Stimulated activated CD4-positive, alpha-beta T cell treated with anti-CD3 and anti-CD28 coated beads, Interleukin-1b, Interleukin-23, amount 100 ng/mL, for 4 hours (primary cell): ENCODE data around the gene CSRP1.
"Not testable (repeated sequence)": the region's sequence is repeated elsewhere in the genome, so short reads cannot be mapped to it uniquely, and the experiment has no call there.

Experiments used
- DNase-seq, 2 donors: peaks; one replicate each; pipeline ENCODE4 v3.0.0-alpha.2; 2020; ENCODE audit warnings: low read depth in 2 of 2

Gene CSRP1

GRCh38 chr1:201537891-201538611 lies 31.1 kb upstream of the CSRP1 start:
- no peak for DNase-seq

DNA sequence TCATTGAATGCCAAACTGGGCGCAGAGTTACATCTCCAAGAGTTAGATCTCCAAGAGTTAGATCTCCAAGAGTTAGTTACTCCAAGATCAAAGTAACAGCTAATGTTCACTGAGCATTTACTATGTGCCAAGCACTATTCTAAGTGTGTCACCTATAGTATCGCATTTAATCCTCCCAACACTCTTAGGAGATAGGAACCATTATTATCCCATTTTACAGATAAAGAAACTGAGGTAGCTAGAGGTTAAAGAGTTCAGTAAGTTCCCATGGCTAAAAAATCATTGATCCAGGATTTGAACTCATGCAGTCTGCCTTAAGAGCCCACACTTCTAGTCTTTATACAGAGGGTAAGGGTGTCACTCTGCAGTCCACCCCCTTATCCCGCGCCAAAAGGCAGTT lies 30.5 kb upstream of the CSRP1 start:
- no peak for DNase-seq

DNA sequence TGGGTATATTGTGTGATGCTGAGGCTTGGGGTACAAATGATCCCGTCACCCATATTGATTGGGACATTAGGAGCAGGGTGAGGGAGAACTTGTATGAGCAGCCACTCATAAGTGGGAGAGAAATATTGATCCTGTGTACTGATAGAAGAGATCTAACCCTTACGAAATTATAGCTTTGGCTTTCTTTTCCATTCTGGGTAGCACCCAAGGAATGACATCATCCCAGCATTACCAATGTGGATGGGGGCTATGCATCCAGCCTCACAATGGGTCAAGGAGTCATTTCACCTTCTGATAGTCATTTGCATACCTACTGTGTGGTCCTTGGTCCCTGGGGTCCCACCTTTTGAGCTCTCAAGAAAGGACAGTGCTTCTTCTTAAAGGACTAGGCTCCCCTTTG lies 30.1 kb upstream of the CSRP1 start:
- DNase-seq: no peak

DNA sequence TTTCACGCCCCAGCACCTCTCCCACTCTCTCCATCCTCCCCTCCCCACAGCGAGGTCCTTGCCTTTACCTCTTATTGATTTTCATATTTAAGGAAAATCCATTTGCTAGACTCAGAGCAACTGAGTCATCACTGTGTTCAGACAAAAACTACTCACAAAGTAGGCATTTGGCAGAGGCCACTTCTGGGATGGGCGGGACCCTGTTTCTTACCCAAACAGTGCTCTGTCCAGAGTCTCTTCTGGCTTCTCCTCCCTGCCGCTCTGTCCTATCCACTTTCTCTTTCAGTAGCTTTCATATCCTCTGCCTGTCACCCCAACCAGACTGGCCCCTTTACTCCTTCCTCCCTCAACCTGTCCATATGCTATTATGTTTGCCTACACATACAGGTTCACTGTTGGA lies 29.6 kb upstream of the CSRP1 start:
- no peak for DNase-seq

GRCh38 chr1:201535919-201536245 lies 29.0 kb upstream of the CSRP1 start:
- no peak for DNase-seq

- DNase-seq: no peak
Observed at GRCh38 chr1:201535046-201535918, 28.4 kb upstream of the CSRP1 start.

DNA sequence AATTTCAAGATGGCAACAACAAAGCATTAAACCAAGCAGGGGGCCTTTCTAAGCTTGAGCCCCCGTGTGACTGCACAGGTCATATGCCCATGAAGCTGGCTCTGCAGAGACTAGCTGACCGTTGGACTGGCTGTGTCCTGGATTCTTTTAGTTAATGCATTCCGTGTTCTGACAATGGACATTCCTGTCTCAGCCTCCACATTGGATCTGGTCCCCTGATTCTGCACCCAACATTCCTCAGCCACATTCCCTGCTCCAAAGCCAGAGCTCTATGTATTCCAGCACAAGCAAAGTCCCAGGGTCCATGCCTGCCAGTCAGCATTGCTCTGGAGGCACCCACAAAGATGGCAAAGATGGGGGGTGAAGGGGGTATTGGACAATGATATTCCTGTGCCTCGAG lies 26.9 kb upstream of the CSRP1 start:
- DNase-seq: no peak

GRCh38 chr1:201531551-201532425 lies 24.9 kb upstream of the CSRP1 start:
- no peak for DNase-seq

DNA sequence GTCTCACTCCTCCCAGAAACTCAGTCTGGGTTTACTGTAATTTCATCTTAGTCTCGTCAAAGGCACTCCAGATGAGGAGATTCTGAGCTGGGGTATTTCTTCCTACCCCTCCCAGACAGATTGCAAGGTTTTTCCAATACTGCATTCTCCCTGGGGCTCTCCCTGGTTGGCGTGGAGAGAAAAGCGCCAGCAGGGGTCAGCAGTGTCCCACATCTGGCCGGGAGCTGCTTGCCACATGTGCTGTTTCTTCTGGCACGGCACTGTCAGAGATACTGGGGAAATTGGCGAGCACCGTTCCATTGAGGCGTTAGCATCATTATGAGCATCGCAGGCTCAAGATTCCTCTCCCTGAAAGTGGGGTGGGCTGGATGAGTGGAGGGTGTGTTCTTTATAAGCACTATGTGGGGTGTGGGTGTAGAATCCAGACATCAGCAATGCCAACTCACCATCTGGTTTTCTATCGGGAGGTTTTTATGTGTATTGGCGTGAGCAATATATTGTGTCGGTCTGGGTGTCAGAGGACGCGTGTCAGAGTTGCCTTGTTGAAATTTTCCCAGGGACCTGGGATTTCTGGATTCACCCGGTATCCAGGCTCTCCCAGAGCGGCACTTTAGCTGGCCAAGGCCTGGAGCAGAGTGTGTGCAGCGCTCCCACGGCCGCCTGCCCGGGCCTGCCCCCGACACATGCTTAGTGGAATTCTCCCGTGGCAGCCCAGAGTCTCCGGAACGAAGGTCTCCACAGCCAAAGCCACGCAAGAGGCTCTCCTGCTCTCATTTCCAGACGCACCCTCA lies 24.0 kb upstream of the CSRP1 start:
- peak in 1 of 2 donors; percentile 11 for DNase-seq

- no peak for DNase-seq
Observed at GRCh38 chr1:201528631-201529252, 21.8 kb upstream of the CSRP1 start.

DNA sequence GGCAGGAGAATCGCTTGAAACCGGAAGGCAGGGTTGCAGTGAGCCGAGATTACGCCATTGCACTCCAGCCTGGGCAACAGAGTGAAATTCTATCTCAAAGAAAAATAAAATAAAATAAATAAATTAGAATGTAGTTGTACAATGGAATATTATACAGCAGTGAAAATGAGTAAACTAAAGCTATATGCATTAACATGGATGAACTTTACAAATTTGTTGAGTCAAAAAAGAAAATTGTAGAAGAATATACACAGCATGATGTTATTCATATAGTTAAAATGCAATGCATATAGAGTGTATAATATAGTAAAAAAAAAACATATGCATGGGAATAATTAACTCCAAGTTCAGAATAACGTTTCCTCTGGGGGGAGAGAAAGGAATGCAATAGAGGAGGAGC lies 21.0 kb upstream of the CSRP1 start:
- no peak for DNase-seq

- no peak for DNase-seq
Observed at GRCh38 chr1:201525193-201525778, 18.4 kb upstream of the CSRP1 start.

GRCh38 chr1:201520046-201520575 lies 13.2 kb upstream of the CSRP1 start:
- not testable (repeated sequence) for DNase-seq

GRCh38 chr1:201518071-201518470 lies 11.1 kb upstream of the CSRP1 start:
- DNase-seq: no peak

DNA sequence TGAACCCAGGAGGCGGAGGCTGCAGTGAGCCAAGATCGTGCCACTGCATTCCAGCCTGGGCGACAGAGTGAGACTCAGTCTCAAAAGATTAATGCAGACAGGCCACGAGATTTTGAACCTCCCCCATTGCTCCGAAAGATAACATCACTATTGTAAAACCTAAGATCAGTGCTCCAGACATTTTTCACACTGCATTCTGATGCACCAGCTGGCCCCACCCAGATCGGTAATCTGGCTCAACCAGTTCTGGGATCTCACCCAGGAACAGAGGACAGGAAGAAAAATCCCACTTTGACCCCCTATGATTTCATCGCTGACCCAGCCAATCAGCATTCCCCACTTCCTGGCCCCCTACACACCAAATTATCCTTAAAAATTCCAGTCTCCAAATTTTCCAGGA lies 10.7 kb upstream of the CSRP1 start:
- DNase-seq: no peak

DNA sequence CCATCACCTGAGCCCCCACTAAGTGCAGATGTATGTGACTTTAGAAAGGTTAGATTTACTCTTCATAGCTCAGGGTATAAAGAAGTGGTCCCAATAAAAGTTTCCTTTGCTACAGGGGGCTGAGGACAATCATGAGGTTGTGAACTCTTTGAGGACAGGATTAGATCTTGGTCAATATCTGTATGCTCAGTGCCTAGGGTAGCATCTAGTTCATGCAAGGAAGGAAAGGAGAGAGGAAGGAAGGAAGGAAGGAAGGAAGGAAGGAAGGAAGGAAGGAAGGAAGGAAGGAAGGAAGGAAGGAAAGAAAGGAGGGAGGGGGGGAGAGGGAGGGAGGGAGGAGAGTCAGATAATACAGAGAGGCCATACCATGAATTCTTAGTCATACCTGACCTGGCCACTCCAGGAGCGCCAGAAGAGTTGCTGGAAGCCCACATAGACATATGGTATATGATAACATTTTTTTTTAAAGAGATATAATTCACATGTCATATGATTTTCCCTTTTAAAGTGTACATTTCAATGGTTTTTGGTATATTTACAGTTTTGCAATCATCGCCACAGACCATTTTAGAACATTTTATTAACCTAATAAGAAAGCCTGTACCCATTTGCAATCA lies 9.7 kb upstream of the CSRP1 start:
- DNase-seq: no peak

DNA sequence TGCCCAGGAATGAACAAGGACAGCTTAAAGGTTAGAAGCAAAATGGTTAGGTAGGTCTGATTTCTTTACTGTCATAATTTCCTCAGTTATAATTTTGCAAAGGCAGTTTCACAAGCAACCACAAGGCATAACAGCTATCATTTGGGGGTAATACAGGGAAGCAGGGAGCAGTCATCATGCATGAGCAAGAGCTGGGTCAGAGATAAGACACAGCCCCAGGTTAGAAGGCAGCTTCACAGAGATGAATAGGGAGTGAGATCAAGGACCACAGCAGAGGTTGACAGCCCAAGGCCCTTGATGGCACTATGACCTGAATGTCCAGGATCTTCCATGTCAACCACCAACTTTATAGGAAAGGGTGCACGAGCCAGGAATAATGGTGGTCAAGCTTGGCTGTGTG lies 9.0 kb upstream of the CSRP1 start:
- DNase-seq: no peak

DNA sequence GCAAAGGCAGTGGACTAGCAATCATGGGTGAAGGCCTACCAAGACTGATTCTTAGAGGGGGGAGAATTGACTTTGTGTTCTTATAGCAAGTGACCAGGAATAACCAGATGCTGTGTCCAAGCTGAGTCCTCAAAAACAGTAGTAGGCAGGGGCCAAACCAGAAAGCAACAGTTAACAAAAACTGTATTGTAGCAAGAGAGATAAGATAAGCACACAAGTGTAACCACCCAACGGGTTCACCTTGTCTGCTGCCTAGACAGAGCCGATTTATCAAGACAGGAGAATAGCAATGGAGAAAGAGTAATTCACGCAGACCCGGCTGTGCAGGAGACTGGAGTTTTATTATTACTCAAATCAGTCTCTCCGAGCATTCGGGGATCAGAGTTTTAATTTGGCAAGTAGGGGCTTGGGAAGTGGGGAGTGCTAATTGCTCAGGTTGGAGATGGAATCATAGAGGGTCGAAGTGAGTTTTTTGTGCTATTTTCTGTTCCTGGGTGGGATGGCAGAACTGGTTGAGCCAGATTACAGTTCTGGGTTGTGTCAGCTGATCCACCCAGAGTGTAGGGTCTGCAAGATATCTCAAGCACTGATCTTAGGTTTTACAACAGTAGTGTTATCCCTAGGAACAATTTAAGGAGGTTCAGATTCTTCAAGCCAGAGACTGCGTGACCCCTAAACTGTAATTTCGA lies 8.3 kb upstream of the CSRP1 start:
- no peak for DNase-seq

DNA sequence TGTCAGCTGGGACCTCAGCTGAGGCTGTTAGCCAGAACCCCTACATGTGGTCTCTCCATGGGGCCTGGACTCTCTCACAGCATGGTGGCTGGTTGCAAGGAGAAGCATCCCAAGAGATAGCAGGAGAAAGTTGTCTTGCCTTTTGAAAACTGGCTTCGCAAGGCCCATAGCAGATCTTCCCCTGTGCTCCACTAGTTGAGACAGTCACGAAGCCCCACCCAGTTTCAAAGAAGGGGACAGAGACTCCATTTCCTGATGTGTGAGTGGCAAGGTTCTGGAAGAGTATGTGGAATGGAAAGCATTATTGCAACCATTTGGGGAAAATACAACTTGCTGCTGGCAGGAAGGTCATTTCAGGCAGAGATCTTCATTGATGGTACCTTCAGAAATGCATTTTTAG lies 7.5 kb upstream of the CSRP1 start:
- DNase-seq: no peak
